Upper lobe of left lung (tissue), 4 donors: Measurements from ENCODE around the gene NRGN.

Experiments used
- CTCF ChIP-seq, 6 experiments: fragments of 450-650 bp in 4 of 6; fragments of 200-600 bp in 2 of 6; sonication (generic) in 2 of 6; IDR thresholded peaks; one replicate each; pipeline ENCODE4 v1.5.1; 2016 to 2019; ENCODE audit warnings: antibody characterized with exemption in 6 of 6
- EP300 ChIP-seq, 4 donors: sonication (generic); formaldehyde crosslinking; IDR thresholded peaks; one replicate each; pipeline ENCODE4 v1.5.1; 2017; ENCODE audit warnings: antibody characterized with exemption in 4 of 4, control low read depth in 2 of 4

- peak in 2 of 6 experiments; percentile 7 to 12 for TF ChIP-seq CTCF (IDR thresholded peaks at IDR 0.05)
- TF ChIP-seq EP300 (IDR thresholded peaks at IDR 0.05), result peak in 2 of 4 donors; percentile 74 to 81
Observed at GRCh38 chr11:124759266-124760204, 19.8 kb downstream of the NRGN start.
